HepG2 (cell line): ENCODE data around the gene STX4. TPM values are rescaled to one million over a fixed set of nuclear protein-coding genes. Genes with fewer than 3 reads are reported as not detected.

ENCODE experiments used
- CAMTA2 ChIP-seq: sonication (generic); formaldehyde crosslinking; IDR thresholded peaks from 2 replicates; pipeline ENCODE4 v1.4.0; 2020; ENCODE audit warnings: mild to moderate bottlenecking, missing genetic modification reagents, borderline replicate concordance
- DDIT3 ChIP-seq: sonication (generic); formaldehyde crosslinking; IDR thresholded peaks from 2 replicates; pipeline ENCODE4 v1.4.0; 2020; ENCODE audit warnings: mild to moderate bottlenecking, missing genetic modification reagents
- GATA4 ChIP-seq: sonication (generic); IDR thresholded peaks from 2 replicates; pipeline ENCODE4 v1.6.1; 2016; ENCODE audit warnings: antibody characterized with exemption, low read depth, borderline replicate concordance
- KLF16 ChIP-seq, 2 experiments: sonication (generic) in 1 of 2; formaldehyde crosslinking in 1 of 2; IDR thresholded peaks; 2 replicates each; pipeline versions ENCODE4 v1.6.1 to v1.8.0; 2016 to 2023; ENCODE audit warnings: missing genetic modification reagents in 2 of 2, missing compliant biosample characterization in 1 of 2
- MED13 ChIP-seq: sonication (generic); formaldehyde crosslinking; IDR thresholded peaks from 2 replicates; pipeline ENCODE4 v1.5.0; 2020; ENCODE audit warnings: missing genetic modification reagents
- RARA ChIP-seq: IDR thresholded peaks from 2 replicates; pipeline ENCODE4 v1.6.1; 2016; ENCODE audit warnings: missing genetic modification reagents, missing compliant biosample characterization
- REXO4 ChIP-seq: sonication (generic); formaldehyde crosslinking; IDR thresholded peaks from 2 replicates; pipeline ENCODE4 v1.8.0; 2022; ENCODE audit warnings: missing genetic modification reagents, mild to moderate bottlenecking, borderline replicate concordance
- SETDB1 ChIP-seq: sonication (generic); formaldehyde crosslinking; IDR thresholded peaks from 2 replicates; pipeline ENCODE4 v1.5.1; 2020; ENCODE audit warnings: missing genetic modification reagents, mild to moderate bottlenecking, borderline replicate concordance
- SMAD3 ChIP-seq: sonication (generic); formaldehyde crosslinking; IDR thresholded peaks from 2 replicates; pipeline ENCODE4 v1.4.0; 2020; ENCODE audit warnings: missing genetic modification reagents
- ZBTB1 ChIP-seq: sonication (generic); formaldehyde crosslinking; IDR thresholded peaks from 2 replicates; pipeline ENCODE4 v1.4.0; 2020; ENCODE audit warnings: missing genetic modification reagents, borderline replicate concordance
- ZBTB3 ChIP-seq: sonication (generic); formaldehyde crosslinking; IDR thresholded peaks from 2 replicates; pipeline ENCODE4 v1.4.0; 2020; ENCODE audit warnings: low read depth, mild to moderate bottlenecking, moderate library complexity, missing genetic modification reagents, borderline replicate concordance
- ZEB1 ChIP-seq: IDR thresholded peaks from 2 replicates; pipeline ENCODE4 v1.6.1; 2012; ENCODE audit warnings: mild to moderate bottlenecking, low read depth, inconsistent platforms; ENCODE audit not compliant: insufficient replicate concordance
- ZHX1 ChIP-seq: sonication (generic); formaldehyde crosslinking; IDR thresholded peaks from 2 replicates; pipeline ENCODE4 v1.8.1; 2022; ENCODE audit warnings: low read depth, mild to moderate bottlenecking, missing genetic modification reagents
- ZMYM3 ChIP-seq: sonication (generic); formaldehyde crosslinking; IDR thresholded peaks from 2 replicates; pipeline ENCODE4 v1.5.1; 2020; ENCODE audit warnings: mild to moderate bottlenecking, missing genetic modification reagents
- ZNF280B ChIP-seq: sonication (generic); formaldehyde crosslinking; IDR thresholded peaks from 2 replicates; pipeline ENCODE4 v1.5.0; 2020; ENCODE audit warnings: missing genetic modification reagents, mild to moderate bottlenecking, borderline replicate concordance
- ZNF564 ChIP-seq: sonication (generic); formaldehyde crosslinking; IDR thresholded peaks from 2 replicates; pipeline ENCODE4 v1.8.1; 2023; ENCODE audit warnings: mild to moderate bottlenecking, missing genetic modification reagents
- ZNF777 ChIP-seq: sonication (generic); formaldehyde crosslinking; IDR thresholded peaks from 2 replicates; pipeline ENCODE4 v1.4.0; 2020; ENCODE audit warnings: missing genetic modification reagents
- ZNF891 ChIP-seq: sonication (generic); formaldehyde crosslinking; IDR thresholded peaks from 2 replicates; pipeline ENCODE4 v1.5.0; 2020; ENCODE audit warnings: mild to moderate bottlenecking, missing genetic modification reagents
- ZSCAN9 ChIP-seq: IDR thresholded peaks from 2 replicates; pipeline ENCODE4 v1.6.1; 2016; ENCODE audit warnings: borderline replicate concordance
- polyA plus RNA-seq, 8 experiments: library from polyadenylated mRNA; depleted of rRNA in 3 of 8; stranded (reverse) in 7 of 8; unstranded in 1 of 8; fragments of >200 nt; fragmentation: Illumina TruSeq in 4 of 8; extraction: Trizol in 4 of 8; gene quantifications; 2 replicates each; pipeline versions ENCODE4 v1.2.1 to v1.2.3, GENCODE V29; 2011 to 2016; ENCODE audit warnings: low read depth in 4 of 8, missing spikeins in 1 of 8, mixed read lengths in 1 of 8; ENCODE audit not compliant: insufficient read depth in 1 of 8
- total RNA-seq, 5 experiments: library from RNA; depleted of rRNA; stranded (reverse); fragments of >200 nt; fragmentation: Illumina TruSeq; extraction: Trizol; gene quantifications; 2 replicates each; pipeline ENCODE4 v1.2.3, GENCODE V29; 2016; ENCODE audit warnings: low read depth in 1 of 5
- TF ChIP-seq, protein P1 (sequence below): sonication (generic); formaldehyde crosslinking; IDR thresholded peaks from 2 replicates; pipeline ENCODE4 v1.4.0; 2020; ENCODE audit warnings: missing genetic modification reagents
- TF ChIP-seq, protein P2 (sequence below): sonication (generic); formaldehyde crosslinking; IDR thresholded peaks from 2 replicates; pipeline ENCODE4 v1.4.0; 2020; ENCODE audit warnings: mild to moderate bottlenecking, low read depth, missing genetic modification reagents
- TF ChIP-seq, protein P3 (sequence below): sonication (generic); formaldehyde crosslinking; IDR thresholded peaks from 2 replicates; pipeline ENCODE4 v1.4.0; 2020; ENCODE audit warnings: missing genetic modification reagents

Gene STX4
- total and polyA plus RNA-seq, 2 of the 13 experiments (the other 11 are each of a cell fraction or from before 2014, with no cell fraction given) = 29.2 to 34.6 TPM

- TF ChIP-seq, protein P1, sequence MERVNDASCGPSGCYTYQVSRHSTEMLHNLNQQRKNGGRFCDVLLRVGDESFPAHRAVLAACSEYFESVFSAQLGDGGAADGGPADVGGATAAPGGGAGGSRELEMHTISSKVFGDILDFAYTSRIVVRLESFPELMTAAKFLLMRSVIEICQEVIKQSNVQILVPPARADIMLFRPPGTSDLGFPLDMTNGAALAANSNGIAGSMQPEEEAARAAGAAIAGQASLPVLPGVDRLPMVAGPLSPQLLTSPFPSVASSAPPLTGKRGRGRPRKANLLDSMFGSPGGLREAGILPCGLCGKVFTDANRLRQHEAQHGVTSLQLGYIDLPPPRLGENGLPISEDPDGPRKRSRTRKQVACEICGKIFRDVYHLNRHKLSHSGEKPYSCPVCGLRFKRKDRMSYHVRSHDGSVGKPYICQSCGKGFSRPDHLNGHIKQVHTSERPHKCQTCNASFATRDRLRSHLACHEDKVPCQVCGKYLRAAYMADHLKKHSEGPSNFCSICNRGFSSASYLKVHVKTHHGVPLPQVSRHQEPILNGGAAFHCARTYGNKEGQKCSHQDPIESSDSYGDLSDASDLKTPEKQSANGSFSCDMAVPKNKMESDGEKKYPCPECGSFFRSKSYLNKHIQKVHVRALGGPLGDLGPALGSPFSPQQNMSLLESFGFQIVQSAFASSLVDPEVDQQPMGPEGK (CRISPR knock-in tag) = no peak
- no peak for TF ChIP-seq ZNF777 (CRISPR knock-in tag)
- no peak for TF ChIP-seq ZNF564 (CRISPR knock-in tag)
- 0 out of 2 replicates have a peak, but pooled peaks have one; percentile 42 for TF ChIP-seq ZNF891
- no peak for TF ChIP-seq SMAD3
- TF ChIP-seq MED13 (CRISPR knock-in tag) = no peak
- no peak for TF ChIP-seq ZEB1
- TF ChIP-seq KLF16 (CRISPR knock-in tag; IDR thresholded peaks at IDR 0.05) = 0 out of 4 replicates have a peak, but pooled peaks of 1 of the 2 experiments have one; percentile 28
- peak; percentile 29; the same call in 1 of the 2 replicates for TF ChIP-seq ZMYM3 (CRISPR knock-in tag)
- no peak for TF ChIP-seq ZSCAN9
- no peak for TF ChIP-seq SETDB1
- TF ChIP-seq ZHX1 (CRISPR knock-in tag) = no peak
- TF ChIP-seq, protein P2, sequence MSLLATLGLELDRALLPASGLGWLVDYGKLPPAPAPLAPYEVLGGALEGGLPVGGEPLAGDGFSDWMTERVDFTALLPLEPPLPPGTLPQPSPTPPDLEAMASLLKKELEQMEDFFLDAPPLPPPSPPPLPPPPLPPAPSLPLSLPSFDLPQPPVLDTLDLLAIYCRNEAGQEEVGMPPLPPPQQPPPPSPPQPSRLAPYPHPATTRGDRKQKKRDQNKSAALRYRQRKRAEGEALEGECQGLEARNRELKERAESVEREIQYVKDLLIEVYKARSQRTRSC (CRISPR knock-in tag) = no peak
- TF ChIP-seq ZBTB1 (CRISPR knock-in tag) = no peak
- no peak for TF ChIP-seq ZBTB3 (CRISPR knock-in tag)
- no peak for TF ChIP-seq GATA4
- no peak; the same call in 1 of the 2 replicates for TF ChIP-seq ZNF280B (CRISPR knock-in tag)
- TF ChIP-seq REXO4 (CRISPR knock-in tag) = no peak
- no peak for TF ChIP-seq DDIT3
- TF ChIP-seq, protein P3, sequence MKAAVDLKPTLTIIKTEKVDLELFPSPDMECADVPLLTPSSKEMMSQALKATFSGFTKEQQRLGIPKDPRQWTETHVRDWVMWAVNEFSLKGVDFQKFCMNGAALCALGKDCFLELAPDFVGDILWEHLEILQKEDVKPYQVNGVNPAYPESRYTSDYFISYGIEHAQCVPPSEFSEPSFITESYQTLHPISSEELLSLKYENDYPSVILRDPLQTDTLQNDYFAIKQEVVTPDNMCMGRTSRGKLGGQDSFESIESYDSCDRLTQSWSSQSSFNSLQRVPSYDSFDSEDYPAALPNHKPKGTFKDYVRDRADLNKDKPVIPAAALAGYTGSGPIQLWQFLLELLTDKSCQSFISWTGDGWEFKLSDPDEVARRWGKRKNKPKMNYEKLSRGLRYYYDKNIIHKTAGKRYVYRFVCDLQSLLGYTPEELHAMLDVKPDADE (CRISPR knock-in tag) = no peak
- peak; percentile 34; the same call in 1 of the 2 replicates for TF ChIP-seq RARA (CRISPR knock-in tag)
- TF ChIP-seq CAMTA2 (CRISPR knock-in tag) = 0 out of 2 replicates have a peak, but pooled peaks have one; percentile 38
Measured at GRCh38 chr16:31016018-31016417, 17.3 kb upstream of the STX4 start (continued).
